GM12865 (cell line): Measurements from ENCODE around the gene PTPRN2.

ENCODE experiments used
- DNase-seq: peaks from one replicate; pipeline ENCODE4 v3.0.0; 2010; ENCODE audit warnings: low read depth
- H3K4me3 ChIP-seq: 2 replicates; pipeline ENCODE4 v1.5.1; 2011; ENCODE audit warnings: mild to moderate bottlenecking, low read depth, low read length, control low read depth
- CTCF ChIP-seq: IDR thresholded peaks from 2 replicates; pipeline ENCODE4 v1.5.1; 2011; ENCODE audit warnings: low read length, control low read depth, low read depth, inconsistent platforms; ENCODE audit not compliant: insufficient read depth; ENCODE audit errors: missing control alignments

The PTPRN2 gene

GRCh38 chr7:157822688-157823031 lies 765.0 kb downstream of the PTPRN2 start:
- H3K4me3 ChIP-seq: no peak overlapping the region
- no peak for DNase-seq
- no peak for TF ChIP-seq CTCF

DNA sequence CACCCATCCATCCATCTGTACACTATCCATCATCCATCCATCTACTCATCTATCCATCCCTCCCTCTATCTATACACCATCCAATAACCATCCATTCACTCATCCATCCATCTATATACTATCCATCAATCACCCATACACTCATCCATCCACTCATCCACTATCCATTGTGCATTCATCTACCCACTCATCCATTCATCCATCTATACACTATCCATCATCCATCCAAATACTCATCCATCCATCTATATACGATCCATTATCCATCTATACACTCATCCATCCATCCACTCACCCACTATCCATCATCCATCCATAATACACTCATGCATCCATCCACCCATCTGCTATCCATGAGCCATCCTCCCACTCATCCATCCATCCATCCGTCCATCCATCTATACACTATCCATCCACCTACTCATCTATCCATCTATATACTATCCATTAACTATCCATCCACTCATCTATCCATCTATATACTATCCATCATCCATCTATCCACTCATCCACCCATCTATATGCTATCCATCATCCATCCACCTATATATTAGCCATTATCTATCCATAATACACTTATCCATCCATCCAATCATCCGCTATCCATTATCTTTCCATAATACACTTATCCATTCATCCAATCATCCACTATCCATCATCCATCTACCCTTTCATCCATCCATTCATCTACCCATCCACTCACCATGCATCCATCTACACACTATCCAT lies 765.5 kb downstream of the PTPRN2 start:
- H3K4me3 ChIP-seq: no peak overlapping the region
- TF ChIP-seq CTCF: no peak
- DNase-seq: no peak

- no peak overlapping the region for H3K4me3 ChIP-seq
- DNase-seq: no peak
- TF ChIP-seq CTCF: no peak
These were observed 766.8 kb downstream of the PTPRN2 start for GRCh38 chr7:157820796-157821195.

GRCh38 chr7:157819455-157819807 lies 768.2 kb downstream of the PTPRN2 start:
- TF ChIP-seq CTCF: no peak
- H3K4me3 ChIP-seq: no peak overlapping the region
- no peak for DNase-seq

DNA sequence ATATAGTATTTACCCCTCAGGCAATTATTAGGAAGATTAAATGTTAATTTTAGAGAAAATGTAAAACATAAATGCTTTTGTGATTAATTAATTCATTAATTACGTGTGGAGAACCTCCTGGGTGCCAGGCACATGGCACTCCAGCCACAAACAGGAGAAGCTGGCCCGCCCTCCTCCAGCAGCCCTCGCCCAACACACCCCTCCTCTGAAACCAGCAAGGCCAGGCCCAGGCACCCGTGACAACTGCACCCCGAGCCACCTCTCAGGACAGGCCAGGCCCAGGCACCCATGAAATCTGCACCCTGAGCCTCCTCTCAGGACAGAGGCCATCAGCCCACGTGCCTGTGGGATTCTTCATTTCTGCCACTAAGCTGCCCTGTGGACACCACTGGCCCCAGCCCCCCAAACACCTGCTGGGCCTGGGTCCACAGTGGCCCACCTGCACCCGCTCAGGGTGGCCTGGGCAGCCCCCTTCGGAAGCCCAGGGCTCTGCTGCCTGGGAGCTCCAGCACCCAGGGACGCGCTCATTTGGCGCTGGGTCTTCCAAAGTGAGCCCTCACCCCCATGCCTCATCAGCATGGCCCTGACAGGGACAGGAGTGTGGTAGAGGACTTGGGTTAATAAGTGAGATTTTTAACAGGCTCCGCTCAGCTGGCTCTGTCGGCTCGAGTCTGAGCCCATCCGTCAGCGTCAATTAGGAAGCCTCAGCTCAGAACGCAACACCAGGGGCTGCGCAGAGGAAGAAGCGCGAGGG lies 768.7 kb downstream of the PTPRN2 start:
- no peak for TF ChIP-seq CTCF
- DNase-seq: no peak
- no peak overlapping the region for H3K4me3 ChIP-seq

- TF ChIP-seq CTCF: no peak
- no peak for DNase-seq
- no peak overlapping the region for H3K4me3 ChIP-seq
These were observed 769.5 kb downstream of the PTPRN2 start for GRCh38 chr7:157817944-157818700.
